Adrenal gland (tissue), 12 donors: ENCODE results near the gene PRKCA. TPM values are rescaled to one million over a fixed set of nuclear protein-coding genes. Genes with fewer than 3 reads are reported as not detected.

ENCODE experiments used
- DNase-seq, 7 donors: peaks; one replicate each; pipeline ENCODE4 v3.0.0-alpha.2; 2019 to 2020
- H3K27ac ChIP-seq, 5 donors: fragments of 200-600 bp; sonication (generic) in 4 of 5; 1 replicate in 3 of 5; 2 replicates in 2 of 5; pipeline versions ENCODE4 v1.5.1 to v1.8.0; 2016 to 2020; ENCODE audit warnings: mild to moderate bottlenecking in 1 of 5
- H3K27me3 ChIP-seq: fragments of 200-600 bp; 2 replicates; pipeline ENCODE4 v1.8.0; 2021
- H3K36me3 ChIP-seq, 2 donors: fragments of 200-600 bp; replicated peaks in 1 of 2; 1 replicate in 1 of 2; 2 replicates in 1 of 2; pipeline versions ENCODE4 v1.5.1 to v1.8.0; 2018 to 2022
- H3K4me1 ChIP-seq, 2 donors: fragments of 200-600 bp; replicated peaks in 1 of 2; 1 replicate in 1 of 2; 2 replicates in 1 of 2; pipeline versions ENCODE4 v1.5.1 to v1.8.0; 2018 to 2021
- H3K4me3 ChIP-seq, 4 donors: fragments of 200-600 bp; sonication (generic) in 3 of 4; one replicate each; pipeline ENCODE4 v1.5.1; 2016 to 2018
- H3K9me3 ChIP-seq, 3 donors: fragments of 200-600 bp; sonication (generic) in 1 of 3; replicated peaks in 1 of 3; 1 replicate in 2 of 3; 2 replicates in 1 of 3; pipeline versions ENCODE4 v1.5.1 to v1.8.0; 2016 to 2021
- POLR2A ChIP-seq, 2 donors: fragments of 450-650 bp; IDR thresholded peaks; one replicate each; pipeline ENCODE4 v1.6.1; 2017; ENCODE audit warnings: antibody characterized with exemption in 2 of 2, mild to moderate bottlenecking in 2 of 2, moderate library complexity in 1 of 2
- whole genome bisulfite sequencing, 4 donors: extraction: QIAGEN DNeasy Blood & Tissue Kit in 2 of 4; methylation state at CpG; one replicate each; pipeline versions ENCODE4 v1.1.5 to v1.1.7; 2013 to 2017; 5-methylcytosine and 5-hydroxymethylcytosine counted together
- intact Hi-C, 2 donors: fragments of 100-400 bp; cut with DNase I; formaldehyde crosslinking; loops; one replicate each; pipeline versions ENCODE4 v1.14.1 to v1.15.0; 2022 to 2023
- polyA plus RNA-seq, 3 donors: library from polyadenylated mRNA; stranded (reverse); fragments of 200-250 nt in 2 of 3; fragments of 350-450 nt in 1 of 3; fragmentation: Illumina TruSeq in 1 of 3; extraction: RNeasy Lipid Tissue Mini Kit (QIAGEN cat#74804) in 1 of 3; gene quantifications; one replicate each; pipeline ENCODE4 v1.2.3, GENCODE V29; 2013 to 2014
- total RNA-seq, 9 donors: library from RNA; depleted of rRNA in 4 of 9; stranded (reverse); fragments of >200 nt in 4 of 9; fragments of 120-200 nt in 1 of 9; fragmentation: NEBNext Ultra II Directional in 1 of 9; extraction: Animal tissue kit (Norgen Biotek cat#: 25700) in 1 of 9; gene quantifications; one replicate each; pipeline versions ENCODE4 v1.1.0 to v1.2.4, GENCODE V29; 2013 to 2023
- TF ChIP-seq, protein P1 (sequence below), 6 experiments: fragments of 450-650 bp in 4 of 6; fragments of 200-600 bp in 2 of 6; sonication (generic) in 1 of 6; IDR thresholded peaks; 1 replicate in 5 of 6; 2 replicates in 1 of 6; pipeline versions ENCODE4 v1.5.1 to v1.8.0; 2016 to 2021; ENCODE audit warnings: antibody characterized with exemption in 6 of 6, mild to moderate bottlenecking in 2 of 6, moderate library complexity in 1 of 6
- donor health status: healthy with polysubstance abuse.
- donor health status: Bipolar disorder and iron deficiency.
- donor health status: DM: yes; HTN: yes; CAD: no.
- donor health status: DM: no; HTN: no; CAD: no.
- donor health status: DM: no; HTN: no; CAD: no.
- donor health status: DM: yes; HTN: yes; CAD: no.

Gene PRKCA
- total and polyA plus RNA-seq, 12 donors, result 15.1 to 202 (median 84.1) TPM

- intact Hi-C loops, result no loop called here
- no peak overlapping the region for H3K27ac ChIP-seq
These were observed 347.6 kb downstream of the PRKCA start for GRCh38 chr17:66649818-66650543.

DNA sequence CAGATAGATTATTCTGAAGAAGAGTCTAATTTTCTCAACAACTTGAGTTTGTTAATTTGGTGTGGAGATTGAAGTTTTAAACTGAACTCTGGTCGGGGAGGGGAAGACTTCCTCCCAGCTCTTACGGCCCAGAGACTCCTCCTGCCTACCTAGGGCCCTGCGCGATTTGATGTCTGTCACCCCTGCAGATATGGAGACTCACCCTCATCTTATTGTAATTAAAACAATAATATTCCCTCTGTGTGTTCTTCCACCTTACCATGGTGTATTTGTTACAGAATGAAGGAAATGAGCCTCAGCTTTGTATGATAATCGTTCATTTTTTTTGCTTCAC, 348.1 kb downstream of the PRKCA start:
- Histone ChIP-seq H3K27ac (no peak overlapping the region), H3K27me3 (no peaks in the 10 kb centered on the region), H3K4me3 (no peak overlapping the region), H3K9me3 (no peaks in the 10 kb centered on the region), H3K4me1 (no peaks in the 10 kb centered on the region), H3K36me3 (peaks cover 0 to 17% of the 10 kb centered on the region in 2 donors)
- no peak for TF ChIP-seq POLR2A (IDR thresholded peaks at IDR 0.05)
- TF ChIP-seq, protein P1, sequence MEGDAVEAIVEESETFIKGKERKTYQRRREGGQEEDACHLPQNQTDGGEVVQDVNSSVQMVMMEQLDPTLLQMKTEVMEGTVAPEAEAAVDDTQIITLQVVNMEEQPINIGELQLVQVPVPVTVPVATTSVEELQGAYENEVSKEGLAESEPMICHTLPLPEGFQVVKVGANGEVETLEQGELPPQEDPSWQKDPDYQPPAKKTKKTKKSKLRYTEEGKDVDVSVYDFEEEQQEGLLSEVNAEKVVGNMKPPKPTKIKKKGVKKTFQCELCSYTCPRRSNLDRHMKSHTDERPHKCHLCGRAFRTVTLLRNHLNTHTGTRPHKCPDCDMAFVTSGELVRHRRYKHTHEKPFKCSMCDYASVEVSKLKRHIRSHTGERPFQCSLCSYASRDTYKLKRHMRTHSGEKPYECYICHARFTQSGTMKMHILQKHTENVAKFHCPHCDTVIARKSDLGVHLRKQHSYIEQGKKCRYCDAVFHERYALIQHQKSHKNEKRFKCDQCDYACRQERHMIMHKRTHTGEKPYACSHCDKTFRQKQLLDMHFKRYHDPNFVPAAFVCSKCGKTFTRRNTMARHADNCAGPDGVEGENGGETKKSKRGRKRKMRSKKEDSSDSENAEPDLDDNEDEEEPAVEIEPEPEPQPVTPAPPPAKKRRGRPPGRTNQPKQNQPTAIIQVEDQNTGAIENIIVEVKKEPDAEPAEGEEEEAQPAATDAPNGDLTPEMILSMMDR (IDR thresholded peaks at IDR 0.05), result no peak
- intact Hi-C loops, result no loop called here
- 58 to 88% (median 68%) methylated on average over 5 of the region's 5 CpGs for WGBS, 4 donors
- DNase-seq, result no peak

More at GRCh38 chr17:66649818-66650543, 347.6 kb downstream of the PRKCA start:
- Histone ChIP-seq H3K4me1 (no peaks in the 10 kb centered on the region), H3K4me3 (no peak overlapping the region), H3K36me3 (peaks cover 0 to 20% of the 10 kb centered on the region in 2 donors), H3K27me3 (no peaks in the 10 kb centered on the region), H3K9me3 (no peaks in the 10 kb centered on the region)
- 92 to 94% (median 93%) methylated on average over 12 of the region's 12 CpGs for WGBS, 4 donors
- no peak for DNase-seq
- no peak for TF ChIP-seq POLR2A (IDR thresholded peaks at IDR 0.05)
- TF ChIP-seq, protein P1 (IDR thresholded peaks at IDR 0.05), result no peak

DNA sequence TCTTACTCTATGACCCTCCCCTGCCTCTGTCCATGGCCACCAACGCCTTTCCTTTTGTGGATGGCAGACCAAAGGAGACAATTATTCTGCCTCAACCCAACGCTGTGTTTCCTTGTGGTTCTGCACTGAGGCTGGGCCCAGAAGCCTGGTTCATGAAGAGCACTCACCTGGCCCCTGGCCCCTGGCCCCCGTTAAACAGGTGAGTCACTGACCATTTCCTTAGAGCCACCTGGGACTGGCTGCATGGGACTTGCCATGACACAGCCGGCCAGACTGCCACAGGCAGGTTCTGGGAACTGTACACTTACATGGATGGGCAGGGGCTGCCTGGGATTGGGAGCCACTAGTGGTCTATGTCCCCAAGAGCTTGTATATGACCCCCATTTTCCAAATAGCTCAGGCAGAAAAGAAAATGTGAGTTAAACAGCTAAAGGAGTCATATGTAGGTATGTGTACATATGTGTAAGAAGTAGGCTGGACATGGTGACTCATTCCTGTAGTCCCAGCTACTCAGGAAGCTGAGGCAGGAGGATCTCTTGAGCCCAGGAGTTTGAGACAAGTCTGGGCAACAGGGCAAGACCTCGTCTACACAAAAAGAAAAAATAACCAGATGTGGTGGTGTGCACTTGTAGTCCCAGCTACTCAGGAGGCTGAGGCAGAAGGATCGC, 350.6 kb downstream of the PRKCA start:
- no peaks in the 10 kb centered on the region for H3K9me3 ChIP-seq
- H3K36me3 ChIP-seq, result no peaks in the 10 kb centered on the region
- H3K27ac ChIP-seq, result no peak overlapping the region
- H3K27me3 ChIP-seq, result no peaks in the 10 kb centered on the region
- TF ChIP-seq, protein P1 (IDR thresholded peaks at IDR 0.05), result no peak
- TF ChIP-seq POLR2A (IDR thresholded peaks at IDR 0.05), result no peak
- no peak overlapping the region for H3K4me3 ChIP-seq
- H3K4me1 ChIP-seq, result no peaks in the 10 kb centered on the region
- intact Hi-C loops, result no loop called here
- 90 to 96% (median 95%) methylated on average over 4 to 6 of the region's 6 CpGs for WGBS, 4 donors
- no peak for DNase-seq

GRCh38 chr17:66654106-66654740, 351.8 kb downstream of the PRKCA start:
- WGBS, 4 donors, result 66 to 80% (median 72%) methylated on average over 9 of the region's 9 CpGs

More at GRCh38 chr17:66654106-66654740, 351.8 kb downstream of the PRKCA start:
- no peaks in the 10 kb centered on the region for H3K9me3 ChIP-seq
- H3K4me3 ChIP-seq, result no peak overlapping the region
- DNase-seq, result no peak
- intact Hi-C loops, result no loop called here
- H3K36me3 ChIP-seq, result no peaks in the 10 kb centered on the region
- no peaks in the 10 kb centered on the region for H3K27me3 ChIP-seq
- no peaks in the 10 kb centered on the region for H3K4me1 ChIP-seq
- TF ChIP-seq, protein P1 (IDR thresholded peaks at IDR 0.05), result no peak
- TF ChIP-seq POLR2A (IDR thresholded peaks at IDR 0.05), result no peak
- H3K27ac ChIP-seq, result no peak overlapping the region
